ENCODE data around the gene PLLP.
"Not testable (repeated sequence)": the region's sequence is repeated elsewhere in the genome, so short reads cannot be mapped to it uniquely, and the experiment has no call there.

The PLLP gene

GRCh38 chr16:57273359-57273758 lies 11.1 kb downstream of the PLLP start:
- no peak for DNase-seq (ENCODE audit: low spot score)

GRCh38 chr16:57271867-57272495 lies 12.5 kb downstream of the PLLP start:
- DNase-seq (ENCODE audit: low spot score): no peak

GRCh38 chr16:57271063-57271345 lies 13.5 kb downstream of the PLLP start:
- DNase-seq (ENCODE audit: low spot score): no peak

- no peak for DNase-seq (ENCODE audit: low spot score)
Observed at GRCh38 chr16:57270221-57271062, 14.0 kb downstream of the PLLP start.

GRCh38 chr16:57268804-57269800 lies 15.4 kb downstream of the PLLP start:
- peak; percentile 71 for DNase-seq (ENCODE audit: low spot score)

- DNase-seq (ENCODE audit: low spot score): not testable (repeated sequence)
Observed at GRCh38 chr16:57267343-57267742, 17.1 kb downstream of the PLLP start.

GRCh38 chr16:57266531-57267260 lies 17.8 kb downstream of the PLLP start:
- DNase-seq (ENCODE audit: low spot score): no peak

GRCh38 chr16:57265850-57266530 lies 18.5 kb downstream of the PLLP start:
- no peak for DNase-seq (ENCODE audit: low spot score)

GRCh38 chr16:57264950-57265371 lies 19.5 kb downstream of the PLLP start:
- DNase-seq (ENCODE audit: low spot score): no peak

GRCh38 chr16:57264381-57264780 lies 20.1 kb downstream of the PLLP start:
- no peak for DNase-seq (ENCODE audit: low spot score)

GRCh38 chr16:57263541-57264351 lies 20.7 kb downstream of the PLLP start:
- DNase-seq (ENCODE audit: low spot score): no peak

GRCh38 chr16:57262841-57263540 lies 21.5 kb downstream of the PLLP start:
- DNase-seq (ENCODE audit: low spot score): no peak

- DNase-seq (ENCODE audit: low spot score): no peak
Observed at GRCh38 chr16:57261806-57262205, 22.7 kb downstream of the PLLP start.

GRCh38 chr16:57260294-57260929 lies 24.1 kb downstream of the PLLP start:
- DNase-seq (ENCODE audit: low spot score): no peak

GRCh38 chr16:57258910-57259475 lies 25.5 kb downstream of the PLLP start:
- no peak for DNase-seq (ENCODE audit: low spot score)

GRCh38 chr16:57258226-57258909 lies 26.1 kb downstream of the PLLP start:
- DNase-seq (ENCODE audit: low spot score): no peak

- DNase-seq (ENCODE audit: low spot score): no peak
Observed at GRCh38 chr16:57257455-57258070, 26.9 kb downstream of the PLLP start.

All from HuH-7 (cell line).